ENCODE measurements around the gene ASB16. TPM values are rescaled to one million over a fixed set of nuclear protein-coding genes. Genes with fewer than 3 reads are reported as not detected.

Gene ASB16
- total and polyA plus RNA-seq, 9 of the 15 experiments (the other 6 are each of a cell fraction or from before 2014, with no cell fraction given) = 0.03 to 0.07 TPM; not detected in 7

DNA sequence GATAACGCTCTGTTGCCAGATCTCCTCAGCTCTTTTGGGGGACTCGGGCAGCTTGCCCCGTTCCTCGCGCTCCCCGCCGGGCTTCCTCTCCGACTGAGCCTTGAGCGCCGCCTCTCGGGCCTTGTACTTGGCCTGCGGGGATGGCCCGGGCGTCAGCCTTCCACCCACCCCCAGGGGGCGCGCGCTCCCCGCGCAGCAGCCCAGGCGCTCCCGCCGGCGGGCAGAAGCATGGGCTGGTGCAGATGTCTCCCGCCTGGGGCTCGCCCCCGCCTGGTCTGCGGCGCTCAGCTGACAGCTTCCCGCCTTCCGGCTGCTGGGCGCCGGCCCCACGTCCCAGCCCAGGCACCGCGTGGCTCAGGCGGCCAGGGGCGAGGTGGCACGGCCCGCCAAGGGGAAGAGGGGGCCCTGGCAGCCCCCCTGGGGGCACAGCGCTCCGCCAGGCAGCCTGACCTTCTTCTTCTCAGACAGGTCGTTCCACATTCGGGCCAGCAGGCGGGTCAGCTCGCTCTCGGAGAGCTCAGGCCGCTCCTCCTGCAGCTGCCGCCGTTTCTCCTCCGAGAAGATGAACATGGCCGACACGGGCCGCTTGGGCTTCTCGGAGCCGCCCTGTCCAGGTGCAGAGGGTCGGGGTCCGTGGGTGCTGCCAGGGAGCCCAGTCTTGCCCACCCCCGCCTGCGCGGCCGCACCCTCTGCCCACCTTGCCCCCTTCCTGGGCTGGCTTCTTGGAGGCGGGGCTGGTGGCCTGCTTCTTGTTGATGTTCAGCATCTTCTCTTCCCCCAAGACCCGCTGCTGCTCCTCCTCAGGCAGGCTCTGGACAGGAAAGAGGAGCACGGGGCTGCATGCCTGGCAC, 40.1 kb downstream of the ASB16 start (continued):
- TF ChIP-seq, protein P1, sequence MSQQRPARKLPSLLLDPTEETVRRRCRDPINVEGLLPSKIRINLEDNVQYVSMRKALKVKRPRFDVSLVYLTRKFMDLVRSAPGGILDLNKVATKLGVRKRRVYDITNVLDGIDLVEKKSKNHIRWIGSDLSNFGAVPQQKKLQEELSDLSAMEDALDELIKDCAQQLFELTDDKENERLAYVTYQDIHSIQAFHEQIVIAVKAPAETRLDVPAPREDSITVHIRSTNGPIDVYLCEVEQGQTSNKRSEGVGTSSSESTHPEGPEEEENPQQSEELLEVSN (IDR thresholded peaks at IDR 0.05; ENCODE audit: borderline replicate concordance in 1 of 2, extremely low read depth in 1 of 2, insufficient read depth in 1 of 2, insufficient read length in 1 of 2, low read depth in 1 of 2, low read length in 1 of 2, poor library complexity in 1 of 2, severe bottlenecking in 1 of 2) = peak; percentile 97 to 100
- TF ChIP-seq BCOR (IDR thresholded peaks at IDR 0.05) = peak; percentile 49; the same call in 1 of the 2 replicates
- no peak for TF ChIP-seq ELF1 (tag; IDR thresholded peaks at IDR 0.05)
- TF ChIP-seq KAT2B (IDR thresholded peaks at IDR 0.05; ENCODE audit: low read depth, low read length) = peak; percentile 72
- TF ChIP-seq SAFB2 (IDR thresholded peaks at IDR 0.05; ENCODE audit: borderline replicate concordance, low read depth, low read length, severe bottlenecking) = no peak
- TF ChIP-seq ZNF311 (CRISPR knock-in tag; IDR thresholded peaks at IDR 0.05) = no peak
- TF ChIP-seq SRSF9 (IDR thresholded peaks at IDR 0.05; ENCODE audit: borderline replicate concordance, low read depth, low read length) = no peak
- TF ChIP-seq, protein P2, sequence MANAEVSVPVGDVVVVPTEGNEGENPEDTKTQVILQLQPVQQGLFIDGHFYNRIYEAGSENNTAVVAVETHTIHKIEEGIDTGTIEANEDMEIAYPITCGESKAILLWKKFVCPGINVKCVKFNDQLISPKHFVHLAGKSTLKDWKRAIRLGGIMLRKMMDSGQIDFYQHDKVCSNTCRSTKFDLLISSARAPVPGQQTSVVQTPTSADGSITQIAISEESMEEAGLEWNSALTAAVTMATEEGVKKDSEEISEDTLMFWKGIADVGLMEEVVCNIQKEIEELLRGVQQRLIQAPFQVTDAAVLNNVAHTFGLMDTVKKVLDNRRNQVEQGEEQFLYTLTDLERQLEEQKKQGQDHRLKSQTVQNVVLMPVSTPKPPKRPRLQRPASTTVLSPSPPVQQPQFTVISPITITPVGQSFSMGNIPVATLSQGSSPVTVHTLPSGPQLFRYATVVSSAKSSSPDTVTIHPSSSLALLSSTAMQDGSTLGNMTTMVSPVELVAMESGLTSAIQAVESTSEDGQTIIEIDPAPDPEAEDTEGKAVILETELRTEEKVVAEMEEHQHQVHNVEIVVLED (CRISPR knock-in tag; IDR thresholded peaks at IDR 0.05) = no peak
- no peak for TF ChIP-seq MYBL2 (IDR thresholded peaks at IDR 0.05; ENCODE audit: low read depth)
- no peak for TF ChIP-seq MYBL2 (CRISPR knock-in tag; IDR thresholded peaks at IDR 0.05; ENCODE audit: borderline replicate concordance)
- TF ChIP-seq SMARCB1 (IDR thresholded peaks at IDR 0.05; ENCODE audit: insufficient read length, low read depth) = peak; percentile 47
- peak in 1 of 2 experiments; percentile 18; a peak in 1 of 4 replicates for TF ChIP-seq KDM4B (IDR thresholded peaks at IDR 0.05; ENCODE audit: borderline replicate concordance in 2 of 2, low read depth in 1 of 2)
- TF ChIP-seq SAFB (IDR thresholded peaks at IDR 0.05; ENCODE audit: borderline replicate concordance, low read depth, low read length) = no peak
- peak; percentile 59; the same call in 1 of the 2 replicates for TF ChIP-seq BHLHE40 (IDR thresholded peaks at IDR 0.05; ENCODE audit: low read length)
- TF ChIP-seq CXXC5 (CRISPR knock-in tag; IDR thresholded peaks at IDR 0.05) = peak; percentile 97
- TF ChIP-seq ZNF384 (IDR thresholded peaks at IDR 0.05; ENCODE audit: low read depth, low read length) = peak; percentile 81
- TF ChIP-seq, protein P3, sequence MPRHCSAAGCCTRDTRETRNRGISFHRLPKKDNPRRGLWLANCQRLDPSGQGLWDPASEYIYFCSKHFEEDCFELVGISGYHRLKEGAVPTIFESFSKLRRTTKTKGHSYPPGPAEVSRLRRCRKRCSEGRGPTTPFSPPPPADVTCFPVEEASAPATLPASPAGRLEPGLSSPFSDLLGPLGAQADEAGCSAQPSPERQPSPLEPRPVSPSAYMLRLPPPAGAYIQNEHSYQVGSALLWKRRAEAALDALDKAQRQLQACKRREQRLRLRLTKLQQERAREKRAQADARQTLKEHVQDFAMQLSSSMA (CRISPR knock-in tag; IDR thresholded peaks at IDR 0.05) = no peak
- TF ChIP-seq HNRNPK (IDR thresholded peaks at IDR 0.05; ENCODE audit: low read depth, low read length, poor library complexity, severe bottlenecking) = peak; percentile 98
- TF ChIP-seq NFE2 (IDR thresholded peaks at IDR 0.05; ENCODE audit: low read depth) = 0 out of 2 replicates have a peak, but pooled peaks have one; percentile 22
- TF ChIP-seq TBL1XR1 (IDR thresholded peaks at IDR 0.05; ENCODE audit: low read length in 2 of 2) = peak; percentile 66 to 69; a peak in 3 of 4 replicates
- no peak for TF ChIP-seq MAFG (tag; conservative IDR thresholded peaks at IDR 0.05)
- peak in 1 of 2 experiments; percentile 79; a peak in 2 of 4 replicates for TF ChIP-seq NONO (IDR thresholded peaks at IDR 0.05; ENCODE audit: low read depth in 2 of 2, low read length in 1 of 2)
